ENCODE measurements around the gene DDX24.
"Not testable (repeated sequence)": the region's sequence is repeated elsewhere in the genome, so short reads cannot be mapped to it uniquely, and the experiment has no call there.

- TF ChIP-seq CTCF, POLR2A (IDR thresholded peaks at IDR 0.05): not testable (repeated sequence)
Observed at GRCh38 chr14:94072076-94072475, 8.9 kb downstream of the DDX24 start.

Measured in heart left ventricle (tissue), 13 donors.